HepG2 (cell line): ENCODE measurements around the gene KCNB1. TPM values are rescaled to one million over a fixed set of nuclear protein-coding genes. Genes with fewer than 3 reads are reported as not detected.

Source experiments
- ATAC-seq: fragments of 200-7000 bp; cut with Tn5 transposase; 3 replicates; pipeline ENCODE4 v1.9.1; 2020; ENCODE audit warnings: mild to moderate bottlenecking, moderate library complexity
- BruUV-seq: library from RNA; stranded (reverse); fragments of 400-500 nt; replicated peaks from 2 replicates; lab custom pipeline; 2021; lab: Mats Ljungman, UMichigan
- CTCF ChIA-PET: fragments of 300-600 bp; formaldehyde crosslinking; extraction: SDS; loops from one replicate; lab custom pipeline; 2021; ENCODE audit warnings: low total read pairs, inconsistent platforms, low intra/inter-chr PET ratio; lab: Yijun Ruan, JAX
- POLR2A ChIA-PET: fragments of 350-600 bp; sonication (Branson Sonifier 250); formaldehyde crosslinking; loops from one replicate; lab custom pipeline; 2020; ENCODE audit warnings: antibody characterized with exemption, inconsistent platforms; lab: Yijun Ruan, JAX
- DNase-seq: peaks from one replicate; pipeline ENCODE4 v3.0.0-alpha.2; 2015; ENCODE audit warnings: low spot score
- FAIRE-seq: peaks from 3 replicates; lab custom pipeline; 2011; peaks lifted over from hg19 to GRCh38; lab: Jason Lieb, UNC
- H2AFZ ChIP-seq: one replicate; pipeline ENCODE4 v1.6.1; 2011; ENCODE audit warnings: low read length, inconsistent platforms
- H3K27ac ChIP-seq: fragments of 300-600 bp; 3 replicates; pipeline ENCODE4 v1.8.0; 2011; ENCODE audit warnings: mixed run types, mild to moderate bottlenecking, mixed read lengths, low read length, inconsistent platforms; ENCODE audit not compliant: insufficient read depth; ENCODE audit errors: extremely low read length
- H3K27me3 ChIP-seq, 2 experiments: fragments of 200-600 bp in 1 of 2; 2 replicates in 1 of 2; 3 replicates in 1 of 2; pipeline versions ENCODE4 v1.6.0 to v1.8.0; 2011; ENCODE audit warnings: low read length in 2 of 2, mild to moderate bottlenecking in 2 of 2, moderate library complexity in 2 of 2, inconsistent platforms in 1 of 2; ENCODE audit not compliant: insufficient read depth in 2 of 2, control insufficient read depth in 1 of 2
- H3K36me3 ChIP-seq, 2 experiments: fragments of 200-600 bp in 1 of 2; replicated peaks in 1 of 2; 2 replicates in 1 of 2; 3 replicates in 1 of 2; pipeline versions ENCODE4 v1.5.1 to v1.8.0; 2011; ENCODE audit warnings: low read length in 2 of 2, inconsistent platforms in 1 of 2; ENCODE audit not compliant: insufficient read depth in 2 of 2, control insufficient read depth in 1 of 2
- H3K4me1 ChIP-seq: 2 replicates; pipeline ENCODE4 v1.5.1; 2012; ENCODE audit warnings: low read length, inconsistent platforms; ENCODE audit not compliant: insufficient read depth
- H3K4me2 ChIP-seq: 2 replicates; pipeline ENCODE4 v1.6.0; 2011; ENCODE audit warnings: low read depth, low read length, inconsistent platforms
- H3K4me3 ChIP-seq, 3 experiments: fragments of 200-600 bp in 1 of 3; sonication (generic), shearing (Covaris generic) in 1 of 3; replicated peaks in 1 of 3; 2 replicates each; pipeline ENCODE4 v1.5.1; 2011 to 2016; ENCODE audit warnings: low read length in 3 of 3, inconsistent platforms in 2 of 3, low read depth in 2 of 3, mild to moderate bottlenecking in 2 of 3, control low read depth in 1 of 3, mixed read lengths in 1 of 3; ENCODE audit not compliant: insufficient read depth in 1 of 3
- H3K79me2 ChIP-seq: one replicate; pipeline ENCODE4 v1.6.1; 2011; ENCODE audit warnings: low read length, inconsistent platforms; ENCODE audit not compliant: insufficient read depth
- H3K9ac ChIP-seq: 2 replicates; pipeline ENCODE4 v1.6.0; 2011; ENCODE audit warnings: mild to moderate bottlenecking, low read depth, low read length, inconsistent platforms; ENCODE audit not compliant: insufficient read depth
- H3K9me3 ChIP-seq: 2 replicates; pipeline ENCODE4 v1.5.1; 2012; ENCODE audit warnings: mild to moderate bottlenecking, low read length
- H4K20me1 ChIP-seq: 2 replicates; pipeline ENCODE4 v1.6.0; 2011; ENCODE audit warnings: inconsistent platforms, mild to moderate bottlenecking, low read length, moderate library complexity; ENCODE audit not compliant: insufficient read depth
- DR1 ChIP-seq: sonication (generic); formaldehyde crosslinking; IDR thresholded peaks from 2 replicates; pipeline ENCODE4 v1.8.0; 2021; ENCODE audit warnings: mild to moderate bottlenecking, missing genetic modification reagents, inconsistent platforms
- MEF2D ChIP-seq: sonication (generic); formaldehyde crosslinking; IDR thresholded peaks from 2 replicates; pipeline ENCODE4 v1.5.1; 2020; ENCODE audit warnings: mild to moderate bottlenecking, missing genetic modification reagents
- MZF1 ChIP-seq: sonication (generic); formaldehyde crosslinking; IDR thresholded peaks from 2 replicates; pipeline ENCODE4 v1.8.1; 2023; ENCODE audit warnings: mild to moderate bottlenecking, missing genetic modification reagents, borderline replicate concordance
- ZBTB46 ChIP-seq: sonication (generic); formaldehyde crosslinking; IDR thresholded peaks from 2 replicates; pipeline ENCODE4 v1.4.0; 2020; ENCODE audit warnings: mild to moderate bottlenecking, missing genetic modification reagents, borderline replicate concordance
- ZFP37 ChIP-seq: sonication (generic); formaldehyde crosslinking; IDR thresholded peaks from 2 replicates; pipeline ENCODE4 v1.4.0; 2020; ENCODE audit warnings: missing genetic modification reagents, borderline replicate concordance
- ZHX2 ChIP-seq, 2 experiments: sonication (generic) in 1 of 2; formaldehyde crosslinking in 1 of 2; IDR thresholded peaks; 2 replicates each; pipeline versions ENCODE4 v1.6.1 to v1.9.0; 2014 to 2022; ENCODE audit warnings: antibody characterized with exemption in 1 of 2, borderline replicate concordance in 1 of 2, inconsistent platforms in 1 of 2, low read depth in 1 of 2, missing genetic modification reagents in 1 of 2
- ZSCAN21 ChIP-seq: sonication (generic); formaldehyde crosslinking; IDR thresholded peaks from 2 replicates; pipeline ENCODE4 v1.8.0; 2022; ENCODE audit warnings: mild to moderate bottlenecking, missing genetic modification reagents, moderate library complexity, borderline replicate concordance
- ZSCAN30 ChIP-seq: sonication (generic); formaldehyde crosslinking; IDR thresholded peaks from 2 replicates; pipeline ENCODE4 v1.5.0; 2020; ENCODE audit warnings: mild to moderate bottlenecking, missing genetic modification reagents
- WGBS: methylation state at CpG from one replicate; pipeline ENCODE4 v1.1.6; 2017; ENCODE audit warnings: low lambda C conversion rate; 5-methylcytosine and 5-hydroxymethylcytosine counted together
- in situ Hi-C: cut with HindIII; loops from 2 replicates; pipeline ENCODE4 v1.10.0; 2017; ENCODE audit warnings: low pct_unique_long_range_greater_than_20kb; ENCODE audit not compliant: extremely low pct_ligation_motif_present
- intact Hi-C: fragments of 100-400 bp; cut with micrococcal nuclease; formaldehyde crosslinking; loops from one replicate; pipeline ENCODE4 v1.10.0; 2022; ENCODE audit not compliant: unreplicated experiment
- polyA plus RNA-seq, 8 experiments: library from polyadenylated mRNA; depleted of rRNA in 3 of 8; stranded (reverse) in 7 of 8; unstranded in 1 of 8; fragments of >200 nt; fragmentation: Illumina TruSeq in 4 of 8; extraction: Trizol in 4 of 8; gene quantifications; 2 replicates each; pipeline versions ENCODE4 v1.2.1 to v1.2.3, GENCODE V29; 2011 to 2016; ENCODE audit warnings: low read depth in 4 of 8, missing spikeins in 1 of 8, mixed read lengths in 1 of 8; ENCODE audit not compliant: insufficient read depth in 1 of 8
- total RNA-seq, 5 experiments: library from RNA; depleted of rRNA; stranded (reverse); fragments of >200 nt; fragmentation: Illumina TruSeq; extraction: Trizol; gene quantifications; 2 replicates each; pipeline ENCODE4 v1.2.3, GENCODE V29; 2016; ENCODE audit warnings: low read depth in 1 of 5

Gene KCNB1
- total and polyA plus RNA-seq, 2 of the 13 experiments (the other 11 are each of a cell fraction or from before 2014, with no cell fraction given), result 0.02 TPM; not detected in 1

DNA sequence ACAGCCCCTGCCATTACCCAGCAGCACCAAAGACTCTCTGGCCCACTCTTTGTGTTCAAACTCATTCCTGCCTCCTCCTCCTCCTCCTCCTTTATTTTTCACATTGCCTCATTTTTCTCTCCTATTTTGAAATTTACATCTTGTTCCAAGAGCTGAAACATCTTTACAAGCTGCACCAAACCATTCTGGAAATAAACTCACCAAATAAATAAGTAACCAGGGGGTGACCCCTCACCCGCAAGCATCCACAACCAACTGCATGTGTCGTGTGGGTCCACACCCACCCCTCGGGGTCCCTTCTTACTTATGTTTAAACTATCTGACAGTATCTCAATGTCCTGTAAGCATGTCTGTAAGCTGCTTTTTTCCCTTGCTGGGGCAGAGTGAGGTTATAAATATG is 1.4 kb downstream of the KCNB1 start (continued):
- TF ChIP-seq ZHX2 (IDR thresholded peaks at IDR 0.05; ENCODE audit: low read depth) (no peak), ZHX2 (CRISPR knock-in tag; IDR thresholded peaks at IDR 0.05; ENCODE audit: borderline replicate concordance) (no peak), ZSCAN21 (CRISPR knock-in tag) (no peak)

- H3K36me3 ChIP-seq, result no peaks in the 10 kb centered on the region
- H3K9me3 ChIP-seq, result no peaks in the 10 kb centered on the region
- no peak overlapping the region for H3K4me3 ChIP-seq
- peaks cover 2 to 30% of the 10 kb centered on the region in 2 experiments; a peak in 3 of 5 replicates for H3K27me3 ChIP-seq
- H3K79me2 ChIP-seq, result no peaks in the 10 kb centered on the region
- CTCF ChIA-PET, result interaction anchor here (9.6 kb wide), 1 partner anchor 146 kb away, joined by 159 read pairs; no protein-coding TSS in a partner anchor
- peaks cover 30% of the 10 kb centered on the region; the same call in 1 of the 2 replicates for H4K20me1 ChIP-seq
- no peak overlapping the region for H3K27ac ChIP-seq
- in situ Hi-C loops, result loop anchor here (5.0 kb wide), 2 partner anchors 93 to 148 kb away; no protein-coding TSS in a partner anchor
- peaks cover 44% of the 10 kb centered on the region for H3K4me1 ChIP-seq
- H3K4me2 ChIP-seq, result peak overlapping the region; percentile 18; the same call in 1 of the 2 replicates
- FAIRE-seq, result no peak
- POLR2A ChIA-PET, result no interaction called here
- DNase-seq, result no peak
- no peak overlapping the region for H3K9ac ChIP-seq
- 21% methylated on average over 3 of the region's 3 CpGs for WGBS
- no peak overlapping the region for H2AFZ ChIP-seq
- no TSS peak for BruUV-seq
- ATAC-seq, result no peak
- intact Hi-C loops, result loop anchor here (5.0 kb wide), 1 partner anchor 38 kb away; no protein-coding TSS in a partner anchor
- TF ChIP-seq MEF2D (CRISPR knock-in tag) (no peak), ZFP37 (CRISPR knock-in tag) (no peak), DR1 (CRISPR knock-in tag) (no peak), ZSCAN30 (CRISPR knock-in tag) (no peak), ZBTB46 (no peak), MZF1 (no peak)
Measured at GRCh38 chr20:49480236-49480635, 2.2 kb downstream of the KCNB1 start.
